Neuronal stem cell (in vitro differentiated cells): ENCODE measurements around the gene SCART1.
"Not testable (repeated sequence)": the region's sequence is repeated elsewhere in the genome, so short reads cannot be mapped to it uniquely, and the experiment has no call there.

ENCODE experiments used
- DNase-seq: peaks from one replicate; pipeline ENCODE4 v3.0.0-alpha.2; 2013; ENCODE audit warnings: low spot score
- H2AFZ ChIP-seq: one replicate; pipeline ENCODE4 v1.6.1; 2013; ENCODE audit warnings: mild to moderate bottlenecking, low read length, inconsistent platforms
- H2AK5ac ChIP-seq: 2 replicates; pipeline ENCODE4 v1.6.1; 2013; ENCODE audit warnings: low read depth, mild to moderate bottlenecking, inconsistent platforms, low read length, moderate library complexity, mixed read lengths
- H2BK120ac ChIP-seq: 2 replicates; pipeline ENCODE4 v1.6.1; 2013; ENCODE audit warnings: low read depth, mild to moderate bottlenecking, inconsistent platforms, low read length, moderate library complexity, mixed read lengths
- H2BK12ac ChIP-seq: one replicate; pipeline ENCODE4 v1.6.1; 2013; ENCODE audit warnings: low read length, inconsistent platforms
- H2BK15ac ChIP-seq: 2 replicates; pipeline ENCODE4 v1.6.1; 2013; ENCODE audit warnings: mild to moderate bottlenecking, low read length, inconsistent platforms, mixed read lengths
- H2BK5ac ChIP-seq: one replicate; pipeline ENCODE4 v1.6.1; 2013; ENCODE audit warnings: inconsistent platforms, mild to moderate bottlenecking, low read length, moderate library complexity
- H3K14ac ChIP-seq: one replicate; pipeline ENCODE4 v1.6.1; 2013; ENCODE audit warnings: low read length, inconsistent platforms
- H3K18ac ChIP-seq: 2 replicates; pipeline ENCODE4 v1.6.1; 2013; ENCODE audit warnings: low read length, inconsistent platforms
- H3K23ac ChIP-seq: 2 replicates; pipeline ENCODE4 v1.6.1; 2013; ENCODE audit warnings: low read depth, mild to moderate bottlenecking, mixed read lengths, low read length, inconsistent platforms; ENCODE audit not compliant: poor library complexity
- H3K27ac ChIP-seq: replicated peaks from 3 replicates; pipeline ENCODE4 v1.5.1; 2013; ENCODE audit warnings: low read length, inconsistent platforms
- H3K27me3 ChIP-seq, 3 experiments: 2 replicates each; pipeline ENCODE4 v1.6.1; 2013; ENCODE audit warnings: low read length in 3 of 3, mild to moderate bottlenecking in 2 of 3, inconsistent platforms in 1 of 3, low read depth in 1 of 3, mixed read lengths in 1 of 3, moderate library complexity in 1 of 3; ENCODE audit not compliant: control insufficient read depth in 3 of 3, insufficient read depth in 3 of 3
- H3K36me3 ChIP-seq, 2 donors: replicated peaks in 1 of 2; 2 replicates each; pipeline ENCODE4 v1.6.1; 2013; ENCODE audit warnings: low read length in 2 of 2; ENCODE audit not compliant: control insufficient read depth in 2 of 2, insufficient read depth in 2 of 2
- H3K4ac ChIP-seq: 2 replicates; pipeline ENCODE4 v1.6.1; 2013; ENCODE audit warnings: inconsistent platforms, mild to moderate bottlenecking, low read length, moderate library complexity
- H3K4me1 ChIP-seq, 2 donors: 1 replicate in 1 of 2; 2 replicates in 1 of 2; pipeline ENCODE4 v1.6.1; 2013; ENCODE audit warnings: low read length in 2 of 2, low read depth in 1 of 2; ENCODE audit not compliant: control insufficient read depth in 2 of 2, insufficient read depth in 1 of 2
- H3K4me2 ChIP-seq: one replicate; pipeline ENCODE4 v1.6.1; 2013; ENCODE audit warnings: mild to moderate bottlenecking, low read length, inconsistent platforms; ENCODE audit not compliant: insufficient read depth, poor library complexity, severe bottlenecking
- H3K4me3 ChIP-seq, 2 donors: 2 replicates each; pipeline ENCODE4 v1.5.1; 2013; ENCODE audit warnings: low read length in 2 of 2, mild to moderate bottlenecking in 2 of 2, inconsistent platforms in 1 of 2, moderate library complexity in 1 of 2
- H3K79me1 ChIP-seq: one replicate; pipeline ENCODE4 v1.6.1; 2013; ENCODE audit warnings: low read depth, mild to moderate bottlenecking, inconsistent platforms, low read length, moderate library complexity
- H3K9ac ChIP-seq: one replicate; pipeline ENCODE4 v1.6.1; 2013; ENCODE audit warnings: mild to moderate bottlenecking, low read depth, low read length, inconsistent platforms; ENCODE audit not compliant: poor library complexity
- H3K9me3 ChIP-seq, 2 donors: replicated peaks in 1 of 2; 2 replicates each; pipeline versions ENCODE3 to v1.6.1; 2013; ENCODE audit warnings: low read length in 2 of 2, mild to moderate bottlenecking in 2 of 2, inconsistent platforms in 1 of 2, low read depth in 1 of 2, mixed read lengths in 1 of 2, moderate library complexity in 1 of 2; ENCODE audit not compliant: control insufficient read depth in 2 of 2, insufficient read depth in 1 of 2
- H4K8ac ChIP-seq: one replicate; pipeline ENCODE4 v1.6.1; 2013; ENCODE audit warnings: low read depth, mild to moderate bottlenecking, inconsistent platforms, low read length, moderate library complexity
- H4K91ac ChIP-seq: one replicate; pipeline ENCODE4 v1.6.1; 2013; ENCODE audit warnings: low read length, low read depth, mild to moderate bottlenecking, inconsistent platforms; ENCODE audit not compliant: poor library complexity
- WGBS, 2 donors: extraction: QIAGEN DNeasy Blood & Tissue Kit; methylation state at CpG; one replicate each; pipeline ENCODE4 v1.1.7; 2013; ENCODE audit warnings: missing lambda C conversion rate in 2 of 2, mixed read lengths in 1 of 2; ENCODE audit not compliant: insufficient read length in 2 of 2, insufficient replicate concordance in 1 of 2; ENCODE audit errors: extremely low coverage in 2 of 2; 5-methylcytosine and 5-hydroxymethylcytosine counted together

The SCART1 gene

GRCh38 chr10:133466683-133467275 is 13.0 kb downstream of the SCART1 start:
- H2AK5ac ChIP-seq, result no peak overlapping the region

GRCh38 chr10:133467286-133467911 is 13.7 kb downstream of the SCART1 start:
- peaks cover 0 to 49% of the 10 kb centered on the region in 2 donors for H3K9me3 ChIP-seq
- DNase-seq, result no peak
- H3K27ac ChIP-seq, result no peak overlapping the region
- no peak overlapping the region for H3K4me2 ChIP-seq
- H3K79me1 ChIP-seq, result no peaks in the 10 kb centered on the region
- no peak overlapping the region for H2BK120ac ChIP-seq
- H2AK5ac ChIP-seq, result no peak overlapping the region
- no CpG with 5 or more reads among the region's 17 CpGs for WGBS, 2 donors
- no peaks in the 10 kb centered on the region for H3K27me3 ChIP-seq
- H3K23ac ChIP-seq, result no peak overlapping the region
- no peak overlapping the region for H4K91ac ChIP-seq
- H3K9ac ChIP-seq, result no peak overlapping the region
- H2BK5ac ChIP-seq, result no peak overlapping the region
- no peaks in the 10 kb centered on the region for H3K36me3 ChIP-seq
- no peak overlapping the region for H3K4me3 ChIP-seq
- no peak overlapping the region for H2AFZ ChIP-seq
- no peaks in the 10 kb centered on the region for H3K4me1 ChIP-seq
- H3K14ac ChIP-seq, result no peak overlapping the region
- H4K8ac ChIP-seq, result no peak overlapping the region
- no peak overlapping the region for H3K18ac ChIP-seq
- no peak overlapping the region for H2BK15ac ChIP-seq
- H3K4ac ChIP-seq, result no peak overlapping the region
- no peak overlapping the region for H2BK12ac ChIP-seq

More at GRCh38 chr10:133466683-133467275, 13.0 kb downstream of the SCART1 start:
- Histone ChIP-seq H3K14ac (no peak overlapping the region), H3K23ac (peak overlapping the region; percentile 37), H3K18ac (no peak overlapping the region), H3K9me3 (peaks cover 0 to 52% of the 10 kb centered on the region in 2 donors), H2BK15ac (no peak overlapping the region), H3K79me1 (no peaks in the 10 kb centered on the region), H3K4me3 (no peak overlapping the region), H3K4me1 (no peaks in the 10 kb centered on the region), H2BK12ac (no peak overlapping the region), H3K36me3 (no peaks in the 10 kb centered on the region), H3K9ac (no peak overlapping the region), H3K27me3 (no peaks in the 10 kb centered on the region), H4K8ac (no peak overlapping the region), H3K27ac (no peak overlapping the region), H2BK5ac (no peak overlapping the region), H4K91ac (no peak overlapping the region), H2AFZ (no peak overlapping the region), H3K4me2 (no peak overlapping the region), H2BK120ac (no peak overlapping the region), H3K4ac (no peak overlapping the region)
- no peak for DNase-seq
- no CpG with 5 or more reads among the region's 7 CpGs for WGBS, 2 donors

GRCh38 chr10:133469205-133469604 is 15.5 kb downstream of the SCART1 start:
- not testable (repeated sequence) for H2AK5ac ChIP-seq, H3K9ac ChIP-seq, H3K36me3 ChIP-seq, H4K91ac ChIP-seq, H2BK15ac ChIP-seq, H3K14ac ChIP-seq, H2BK120ac ChIP-seq, H2BK5ac ChIP-seq, H3K4ac ChIP-seq, H4K8ac ChIP-seq, H3K4me3 ChIP-seq, H2AFZ ChIP-seq, H3K27ac ChIP-seq, H3K18ac ChIP-seq, H2BK12ac ChIP-seq, H3K79me1 ChIP-seq, H3K4me2 ChIP-seq, DNase-seq, H3K4me1 ChIP-seq, H3K23ac ChIP-seq
- Histone ChIP-seq H3K27me3 (peaks cover 0 to 11% (median 0%) of the 10 kb centered on the region in 3 experiments), H3K9me3 (peaks cover 0 to 54% of the 10 kb centered on the region in 2 donors)
- no CpG with 5 or more reads among the region's 3 CpGs for WGBS, 2 donors

GRCh38 chr10:133471300-133472109 is 17.8 kb downstream of the SCART1 start:
- H3K23ac ChIP-seq, result no peak overlapping the region
- H3K9ac ChIP-seq, result no peak overlapping the region
- H3K4ac ChIP-seq, result no peak overlapping the region
- H3K36me3 ChIP-seq, result no peaks in the 10 kb centered on the region
- no peaks in the 10 kb centered on the region for H3K79me1 ChIP-seq
- no peak overlapping the region for H3K4me2 ChIP-seq
- H4K91ac ChIP-seq, result no peak overlapping the region
- no peak overlapping the region for H4K8ac ChIP-seq
- no peak for DNase-seq
- H3K4me1 ChIP-seq, result no peaks in the 10 kb centered on the region
- H2AK5ac ChIP-seq, result no peak overlapping the region
- peaks cover 0 to 50% of the 10 kb centered on the region in 2 donors for H3K9me3 ChIP-seq
- WGBS, 2 donors, result no CpG with 5 or more reads among the region's 7 CpGs
- H2BK12ac ChIP-seq, result no peak overlapping the region
- H3K14ac ChIP-seq, result peak overlapping the region; percentile 82
- peaks cover 0 to 30% (median 0%) of the 10 kb centered on the region in 3 experiments for H3K27me3 ChIP-seq
- H2BK15ac ChIP-seq, result no peak overlapping the region
- no peak overlapping the region for H2BK5ac ChIP-seq
- no peak overlapping the region for H3K4me3 ChIP-seq
- no peak overlapping the region for H2AFZ ChIP-seq
- no peak overlapping the region for H3K27ac ChIP-seq
- H3K18ac ChIP-seq, result no peak overlapping the region
- no peak overlapping the region for H2BK120ac ChIP-seq
